Measurements from ENCODE around the gene PLA2G7.
A peak's percentile ranks its signal among the peaks of the same experiment; 100 is the strongest.
"Not testable (repeated sequence)": the region's sequence is repeated elsewhere in the genome, so short reads cannot be mapped to it uniquely, and the experiment has no call there.

PLA2G7 gene

GRCh38 chr6:46734867-46735719 lies at the start of gene PLA2G7:
PLA2G7 (minus strand) TSS chr6:46735375; CDS start chr6:46722891, 12,484 bp downstream.
- no peak for DNase-seq

GRCh38 chr6:46784535-46784934 lies 49.4 kb upstream of the PLA2G7 start:
- DNase-seq, result no peak

GRCh38 chr6:46781478-46782378 lies 46.6 kb upstream of the PLA2G7 start:
- peak; percentile 52 for DNase-seq

- no peak for DNase-seq
These were observed 42.5 kb upstream of the PLA2G7 start for GRCh38 chr6:46777476-46778346.

- DNase-seq, result no peak
These were observed 41.0 kb upstream of the PLA2G7 start for GRCh38 chr6:46776070-46776712.

- not testable (repeated sequence) for DNase-seq
These were observed 39.6 kb upstream of the PLA2G7 start for GRCh38 chr6:46774736-46775135.

GRCh38 chr6:46773201-46773855 lies 38.2 kb upstream of the PLA2G7 start:
- DNase-seq, result no peak

GRCh38 chr6:46772762-46773161 lies 37.6 kb upstream of the PLA2G7 start:
- DNase-seq, result no peak

- no peak for DNase-seq
These were observed 36.8 kb upstream of the PLA2G7 start for GRCh38 chr6:46772016-46772415.

- DNase-seq, result no peak
These were observed 29.8 kb upstream of the PLA2G7 start for GRCh38 chr6:46764961-46765360.

- not testable (repeated sequence) for DNase-seq
These were observed 29.1 kb upstream of the PLA2G7 start for GRCh38 chr6:46764280-46764679.

- DNase-seq, result no peak
These were observed 28.3 kb upstream of the PLA2G7 start for GRCh38 chr6:46763466-46763865.

- no peak for DNase-seq
These were observed 25.8 kb upstream of the PLA2G7 start for GRCh38 chr6:46760925-46761324.

- DNase-seq, result no peak
These were observed 24.0 kb upstream of the PLA2G7 start for GRCh38 chr6:46758960-46759753.

- no peak for DNase-seq
These were observed 22.0 kb upstream of the PLA2G7 start for GRCh38 chr6:46757214-46757596.

GRCh38 chr6:46756469-46757213 lies 21.5 kb upstream of the PLA2G7 start:
- no peak for DNase-seq

GRCh38 chr6:46755865-46756264 lies 20.7 kb upstream of the PLA2G7 start:
- no peak for DNase-seq

- DNase-seq, result no peak
These were observed 16.5 kb upstream of the PLA2G7 start for GRCh38 chr6:46751658-46752057.

GRCh38 chr6:46749731-46750130 lies 14.6 kb upstream of the PLA2G7 start:
- no peak for DNase-seq

- no peak for DNase-seq
These were observed 13.8 kb upstream of the PLA2G7 start for GRCh38 chr6:46748940-46749503.

Data from activated CD4-positive, alpha-beta T cell treated with anti-CD3 and anti-CD28 coated beads for 48 hours (primary cell).